IPS DF 6.9 (cell line): ENCODE measurements around the gene THSD7B.
A peak's percentile ranks its signal among the peaks of the same experiment; 100 is the strongest.
"Not testable (repeated sequence)": the region's sequence is repeated elsewhere in the genome, so short reads cannot be mapped to it uniquely, and the experiment has no call there.

Source experiments
- DNase-seq: peaks from one replicate; pipeline ENCODE4 v3.0.0-alpha.2; 2013; ENCODE audit warnings: low read depth, low spot score
- H3K27ac ChIP-seq: one replicate; pipeline ENCODE4 v1.5.1; 2013; ENCODE audit warnings: low read length, control low read depth
- H3K27me3 ChIP-seq: 2 replicates; pipeline ENCODE4 v1.6.1; 2013; ENCODE audit warnings: mild to moderate bottlenecking, low read length; ENCODE audit not compliant: control insufficient read depth, insufficient read depth
- H3K36me3 ChIP-seq: 2 replicates; pipeline ENCODE4 v1.6.1; 2013; ENCODE audit warnings: low read length; ENCODE audit not compliant: control insufficient read depth, insufficient read depth
- H3K4me1 ChIP-seq: 2 replicates; pipeline ENCODE4 v1.6.1; 2013; ENCODE audit warnings: low read length; ENCODE audit not compliant: control insufficient read depth, insufficient read depth
- H3K4me3 ChIP-seq: 2 replicates; pipeline ENCODE4 v1.5.1; 2013; ENCODE audit warnings: mild to moderate bottlenecking, low read length
- H3K9me3 ChIP-seq: 2 replicates; pipeline ENCODE4 v1.6.1; 2013; ENCODE audit warnings: low read length, inconsistent platforms; ENCODE audit not compliant: control insufficient read depth, insufficient read depth
- WGBS: extraction: QIAGEN DNeasy Blood & Tissue Kit; methylation state at CpG from one replicate; pipeline ENCODE4 v1.1.7; 2013; ENCODE audit warnings: mixed read lengths, missing lambda C conversion rate; ENCODE audit not compliant: insufficient read length, insufficient coverage; 5-methylcytosine and 5-hydroxymethylcytosine counted together

Gene THSD7B

GRCh38 chr2:136765256-136766072, at the start of gene THSD7B:
THSD7B (plus strand) TSS chr2:136765545; CDS start chr2:136882179, 116,634 bp downstream.
- no peaks in the 10 kb centered on the region for H3K36me3 ChIP-seq
- WGBS = no CpG with 5 or more reads among the region's 77 CpGs
- H3K4me1 ChIP-seq = peaks cover 4% of the 10 kb centered on the region; the same call in 1 of the 2 replicates
- DNase-seq = no peak
- peak within 1 kb of the TSS; percentile 68 for H3K4me3 ChIP-seq
- H3K27ac ChIP-seq = no peak within 1 kb of the TSS
- peaks cover 30% of the 10 kb centered on the region for H3K27me3 ChIP-seq
- no peaks in the 10 kb centered on the region for H3K9me3 ChIP-seq

GRCh38 chr2:136718273-136718672, 47.1 kb upstream of the THSD7B start:
- no peak overlapping the region for H3K4me3 ChIP-seq
- no peaks in the 10 kb centered on the region for H3K9me3 ChIP-seq
- DNase-seq = no peak
- no peaks in the 10 kb centered on the region for H3K27me3 ChIP-seq
- H3K4me1 ChIP-seq = no peaks in the 10 kb centered on the region
- H3K27ac ChIP-seq = no peak overlapping the region
- no peaks in the 10 kb centered on the region for H3K36me3 ChIP-seq

GRCh38 chr2:136727973-136728699, 37.2 kb upstream of the THSD7B start:
- H3K4me1 ChIP-seq = no peaks in the 10 kb centered on the region
- no peak for DNase-seq
- H3K9me3 ChIP-seq = no peaks in the 10 kb centered on the region
- H3K4me3 ChIP-seq = no peak overlapping the region
- H3K36me3 ChIP-seq = no peaks in the 10 kb centered on the region
- no peaks in the 10 kb centered on the region for H3K27me3 ChIP-seq
- WGBS = no CpG with 5 or more reads among the region's 4 CpGs
- H3K27ac ChIP-seq = no peak overlapping the region

- H3K27ac ChIP-seq = no peak overlapping the region
- no CpG with 5 or more reads among the region's 3 CpGs for WGBS
- no peak for DNase-seq
- H3K9me3 ChIP-seq = no peaks in the 10 kb centered on the region
- no peak overlapping the region for H3K4me3 ChIP-seq
- H3K27me3 ChIP-seq = no peaks in the 10 kb centered on the region
- H3K4me1 ChIP-seq = no peaks in the 10 kb centered on the region
- no peaks in the 10 kb centered on the region for H3K36me3 ChIP-seq
Observed at GRCh38 chr2:136736236-136736635, 29.1 kb upstream of the THSD7B start.

- H3K4me3 ChIP-seq = no peak overlapping the region
- H3K9me3 ChIP-seq = no peaks in the 10 kb centered on the region
- DNase-seq = no peak
- WGBS = no CpG with 5 or more reads among the region's 2 CpGs
- H3K36me3 ChIP-seq = no peaks in the 10 kb centered on the region
- no peak overlapping the region for H3K27ac ChIP-seq
- no peaks in the 10 kb centered on the region for H3K27me3 ChIP-seq
- H3K4me1 ChIP-seq = no peaks in the 10 kb centered on the region
Observed at GRCh38 chr2:136738044-136738443, 27.3 kb upstream of the THSD7B start.

GRCh38 chr2:136741471-136741870, 23.9 kb upstream of the THSD7B start:
- no peaks in the 10 kb centered on the region for H3K9me3 ChIP-seq
- no peak overlapping the region for H3K27ac ChIP-seq
- no peak overlapping the region for H3K4me3 ChIP-seq
- H3K4me1 ChIP-seq = no peaks in the 10 kb centered on the region
- no peaks in the 10 kb centered on the region for H3K27me3 ChIP-seq
- DNase-seq = no peak
- WGBS = no CpG with 5 or more reads among the region's 2 CpGs
- H3K36me3 ChIP-seq = no peaks in the 10 kb centered on the region

- Histone ChIP-seq H3K36me3 (no peaks in the 10 kb centered on the region), H3K27ac (no peak overlapping the region), H3K4me3 (no peak overlapping the region), H3K4me1 (no peaks in the 10 kb centered on the region), H3K27me3 (no peaks in the 10 kb centered on the region), H3K9me3 (no peaks in the 10 kb centered on the region)
- WGBS = no CpG with 5 or more reads among the region's 2 CpGs
- no peak for DNase-seq
Observed at GRCh38 chr2:136750065-136750464, 15.3 kb upstream of the THSD7B start.

GRCh38 chr2:136751406-136751805, 13.9 kb upstream of the THSD7B start:
- no peak overlapping the region for H3K27ac ChIP-seq
- H3K4me1 ChIP-seq = no peaks in the 10 kb centered on the region
- no peaks in the 10 kb centered on the region for H3K9me3 ChIP-seq
- no peak overlapping the region for H3K4me3 ChIP-seq
- no peak for DNase-seq
- no CpG with 5 or more reads among the region's 2 CpGs for WGBS
- H3K36me3 ChIP-seq = no peaks in the 10 kb centered on the region
- H3K27me3 ChIP-seq = no peaks in the 10 kb centered on the region

GRCh38 chr2:136758504-136758903, 6.8 kb upstream of the THSD7B start:
- DNase-seq, H3K9me3 ChIP-seq, H3K4me3 ChIP-seq, H3K27ac ChIP-seq, H3K36me3 ChIP-seq, H3K27me3 ChIP-seq, H3K4me1 ChIP-seq: not testable (repeated sequence)
- WGBS = no CpG with 5 or more reads among the region's 22 CpGs

GRCh38 chr2:136764452-136765255, 691 bp upstream of the THSD7B start:
- WGBS = no CpG with 5 or more reads among the region's 47 CpGs
- Histone ChIP-seq H3K27me3 (peaks cover 30% of the 10 kb centered on the region), H3K4me1 (peaks cover 4% of the 10 kb centered on the region; the same call in 1 of the 2 replicates), H3K9me3 (no peaks in the 10 kb centered on the region), H3K27ac (no peak overlapping the region), H3K4me3 (peak overlapping the region; percentile 68; the same call in 1 of the 2 replicates), H3K36me3 (no peaks in the 10 kb centered on the region)
- DNase-seq = no peak
